PC-9 (cell line): ENCODE measurements around the gene PPRC1.

Experiments
- CTCF ChIP-seq: fragments of 200-600 bp; sonication (generic); conservative IDR thresholded peaks from 2 replicates; pipeline ENCODE4 v1.6.1; 2017; ENCODE audit warnings: mixed run types, antibody characterized with exemption, mild to moderate bottlenecking, moderate library complexity
- EZH2 ChIP-seq: fragments of 200-600 bp; sonication (generic); IDR thresholded peaks from 2 replicates; pipeline ENCODE4 v1.8.0; 2017; ENCODE audit warnings: antibody characterized with exemption, low read depth

GRCh38 chr10:102175415-102175814, 42.6 kb downstream of the PPRC1 start:
- no peak for TF ChIP-seq EZH2
- TF ChIP-seq CTCF: no peak
